Lower leg skin (tissue), 4 donors: Measurements from ENCODE around the gene TAF1B. TPM values are rescaled to one million over a fixed set of nuclear protein-coding genes. Genes with fewer than 3 reads are reported as not detected.
"Not testable (repeated sequence)": the region's sequence is repeated elsewhere in the genome, so short reads cannot be mapped to it uniquely, and the experiment has no call there.

Experiments
- DNase-seq, 2 donors: peaks; one replicate each; pipeline ENCODE4 v3.0.0-alpha.2; 2019; ENCODE audit warnings: low spot score in 2 of 2
- H3K4me3 ChIP-seq: fragments of 200-600 bp; sonication (generic); 2 replicates; pipeline ENCODE4 v1.5.1; 2017; ENCODE audit warnings: mild to moderate bottlenecking, low read depth; ENCODE audit not compliant: poor library complexity, severe bottlenecking
- CTCF ChIP-seq, 3 donors: fragments of 450-650 bp; IDR thresholded peaks; one replicate each; pipeline ENCODE4 v1.5.1; 2016; ENCODE audit warnings: antibody characterized with exemption in 3 of 3, mild to moderate bottlenecking in 3 of 3, moderate library complexity in 2 of 3
- POLR2A ChIP-seq, 2 donors: fragments of 450-650 bp; IDR thresholded peaks; one replicate each; pipeline ENCODE4 v1.6.1; 2016 to 2017; ENCODE audit warnings: antibody characterized with exemption in 2 of 2, mild to moderate bottlenecking in 1 of 2, moderate library complexity in 1 of 2
- WGBS, 2 donors: methylation state at CpG; one replicate each; pipeline ENCODE4 v1.1.5; 2018; 5-methylcytosine and 5-hydroxymethylcytosine counted together
- intact Hi-C: fragments of 100-400 bp; cut with DNase I; formaldehyde crosslinking; loops from one replicate; pipeline ENCODE4 v1.15.0; 2023; ENCODE audit warnings: low total_unique reads
- total RNA-seq, 4 donors: library from RNA; depleted of rRNA; stranded (reverse); fragments of >200 nt; gene quantifications; one replicate each; pipeline ENCODE4 v1.1.0, GENCODE V29; 2016

Gene TAF1B
- total RNA-seq, 4 donors from 2014 or later, result 11.2 to 26.9 (median 20.1) TPM

DNA sequence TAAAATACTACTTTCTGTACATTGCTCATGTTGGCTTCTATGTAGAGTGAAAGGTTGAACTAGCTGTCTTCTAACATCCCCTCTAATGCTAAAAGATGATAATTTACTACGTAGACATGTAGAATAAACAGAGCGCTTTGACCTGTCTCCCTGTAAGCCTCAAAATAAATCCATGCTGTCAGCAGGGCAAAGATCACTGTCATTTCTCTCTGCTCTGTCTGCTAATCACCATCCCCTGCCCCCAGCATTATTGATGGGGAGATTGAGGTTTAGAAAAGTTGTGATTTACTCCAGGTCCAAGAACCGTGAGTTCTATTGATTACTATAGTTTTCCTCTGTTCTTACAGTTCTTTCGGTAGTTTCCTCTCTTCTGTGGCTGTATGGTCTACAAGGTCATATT is 69.2 kb downstream of the TAF1B start:
- TF ChIP-seq POLR2A (IDR thresholded peaks at IDR 0.05), result no peak
- TF ChIP-seq CTCF (IDR thresholded peaks at IDR 0.05), result no peak
- intact Hi-C loops, result no loop called here
- no peak for DNase-seq
- WGBS, 2 donors, result 94 to 97% methylated on average over 4 of the region's 4 CpGs
- H3K4me3 ChIP-seq, result no peak overlapping the region

GRCh38 chr2:9914384-9915065 is 71.3 kb downstream of the TAF1B start:
- no peak for DNase-seq
- H3K4me3 ChIP-seq, result no peak overlapping the region
- no peak for TF ChIP-seq POLR2A (IDR thresholded peaks at IDR 0.05)
- TF ChIP-seq CTCF (IDR thresholded peaks at IDR 0.05), result no peak
- intact Hi-C loops, result no loop called here
- 68 to 75% methylated on average over 9 of the region's 9 CpGs for WGBS, 2 donors

DNA sequence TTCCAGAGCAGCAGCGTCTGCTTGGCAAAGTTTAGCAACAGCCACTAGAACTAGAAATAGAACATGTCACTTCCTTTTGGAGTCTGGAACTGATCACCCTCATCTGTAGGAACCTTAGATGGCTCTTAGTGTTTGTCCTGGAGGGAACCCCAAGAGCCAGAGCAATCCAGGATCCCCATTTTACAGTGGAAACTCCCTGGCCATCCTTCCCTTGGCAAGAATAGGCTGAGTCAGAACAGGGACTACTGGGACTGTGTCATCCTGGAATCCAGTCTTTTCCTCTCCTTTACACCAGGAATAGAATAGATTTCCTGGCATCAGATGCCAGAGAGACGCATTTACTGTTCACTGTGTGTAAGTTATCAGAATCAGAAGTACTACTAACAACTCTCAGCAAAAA is 75.0 kb downstream of the TAF1B start:
- no peak for DNase-seq
- WGBS, 2 donors, result 26 to 33% methylated on average over 2 of the region's 2 CpGs
- TF ChIP-seq POLR2A (IDR thresholded peaks at IDR 0.05) (no peak), CTCF (IDR thresholded peaks at IDR 0.05) (no peak)
- no peak overlapping the region for H3K4me3 ChIP-seq
- intact Hi-C loops, result no loop called here

GRCh38 chr2:9919512-9919911 is 76.2 kb downstream of the TAF1B start:
- no peak for DNase-seq
- 60 to 67% methylated on average over 3 of the region's 3 CpGs for WGBS, 2 donors
- intact Hi-C loops, result no loop called here

DNA sequence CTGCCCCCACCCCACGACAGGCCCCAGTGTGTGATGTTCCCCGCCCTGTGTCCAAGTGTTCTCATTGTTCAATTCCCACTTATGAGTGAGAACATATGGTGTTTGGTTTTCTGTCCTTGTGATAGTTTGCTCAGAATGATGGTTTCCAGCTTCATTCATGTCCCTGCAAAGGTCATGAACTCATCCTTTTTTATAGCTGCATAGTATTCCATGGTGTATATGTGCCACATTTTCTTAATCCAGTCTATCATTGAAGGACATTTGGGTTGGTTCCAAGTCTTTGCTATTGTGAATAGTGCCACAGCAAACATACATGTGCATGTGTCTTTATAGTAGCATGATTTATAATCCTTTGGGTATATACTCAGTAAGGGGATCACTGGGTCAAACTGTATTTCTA is 83.7 kb downstream of the TAF1B start:
- 96 to 97% methylated on average over 2 of the region's 2 CpGs for WGBS, 2 donors
- H3K4me3 ChIP-seq, intact Hi-C loops: not testable (repeated sequence)

More at GRCh38 chr2:9919512-9919911, 76.2 kb downstream of the TAF1B start:
- H3K4me3 ChIP-seq, result no peak overlapping the region
- no peak for TF ChIP-seq CTCF (IDR thresholded peaks at IDR 0.05)
- TF ChIP-seq POLR2A (IDR thresholded peaks at IDR 0.05), result no peak

GRCh38 chr2:9937258-9937657 is 94.0 kb downstream of the TAF1B start:
- 89 to 93% methylated on average over 4 of the region's 4 CpGs for WGBS, 2 donors
- H3K4me3 ChIP-seq, result no peak overlapping the region
- TF ChIP-seq CTCF (IDR thresholded peaks at IDR 0.05) (no peak), POLR2A (IDR thresholded peaks at IDR 0.05) (no peak)
- no peak for DNase-seq
- intact Hi-C loops, result no loop called here

More for the DNA sequence above, 83.7 kb downstream of the TAF1B start:
- not testable (repeated sequence) for DNase-seq
